GM11168 (cell line): ENCODE data around the gene SIPA1L2.

ENCODE experiments used
- in situ Hi-C: fragments of 300-500 bp; cut with MboI; formaldehyde crosslinking; loops from one replicate; pipeline ENCODE4 v1.12.0; 2022; ENCODE audit warnings: low sequenced_read_pairs; ENCODE audit not compliant: unreplicated experiment

The SIPA1L2 gene

GRCh38 chr1:232630047-232630893, at the start of gene SIPA1L2:
Gene SIPA1L2, minus strand, starts transcription at chr1:232630133. Its CDS starts 114,794 bp downstream, at chr1:232515339.
- in situ Hi-C loops, result loop anchor here (10.0 to 25.0 kb wide), 3 partner anchors 325 to 607 kb away; partner anchors contain the start of gene NTPCR

- in situ Hi-C loops, result no loop called here
Measured at GRCh38 chr1:232678185-232678886, 48.4 kb upstream of the SIPA1L2 start.

GRCh38 chr1:232676307-232676706, 46.4 kb upstream of the SIPA1L2 start:
- in situ Hi-C loops, result no loop called here

GRCh38 chr1:232675898-232676297, 46.0 kb upstream of the SIPA1L2 start:
- in situ Hi-C loops, result no loop called here

- in situ Hi-C loops, result no loop called here
Measured at GRCh38 chr1:232675260-232675659, 45.3 kb upstream of the SIPA1L2 start.

GRCh38 chr1:232673256-232673655, 43.3 kb upstream of the SIPA1L2 start:
- in situ Hi-C loops, result no loop called here

GRCh38 chr1:232669981-232670747, 40.2 kb upstream of the SIPA1L2 start:
- in situ Hi-C loops, result no loop called here

GRCh38 chr1:232667778-232668165, 37.8 kb upstream of the SIPA1L2 start:
- in situ Hi-C loops, result no loop called here

- in situ Hi-C loops, result no loop called here
Measured at GRCh38 chr1:232667094-232667777, 37.3 kb upstream of the SIPA1L2 start.

GRCh38 chr1:232664844-232665777, 35.2 kb upstream of the SIPA1L2 start:
- in situ Hi-C loops, result no loop called here

- in situ Hi-C loops, result no loop called here
Measured at GRCh38 chr1:232662910-232663309, 33.0 kb upstream of the SIPA1L2 start.

GRCh38 chr1:232658386-232658785, 28.5 kb upstream of the SIPA1L2 start:
- in situ Hi-C loops, result no loop called here

GRCh38 chr1:232657426-232658005, 27.6 kb upstream of the SIPA1L2 start:
- in situ Hi-C loops, result no loop called here

- in situ Hi-C loops, result no loop called here
Measured at GRCh38 chr1:232655746-232656085, 25.8 kb upstream of the SIPA1L2 start.

GRCh38 chr1:232655028-232655745, 25.3 kb upstream of the SIPA1L2 start:
- in situ Hi-C loops, result no loop called here

- in situ Hi-C loops, result no loop called here
Measured at GRCh38 chr1:232653789-232654188, 23.9 kb upstream of the SIPA1L2 start.

GRCh38 chr1:232650845-232651244, 20.9 kb upstream of the SIPA1L2 start:
- in situ Hi-C loops, result no loop called here

- in situ Hi-C loops, result no loop called here
Measured at GRCh38 chr1:232650418-232650817, 20.5 kb upstream of the SIPA1L2 start.
